Measurements from ENCODE around the gene XPR1. TPM values are rescaled to one million over a fixed set of nuclear protein-coding genes. Genes with fewer than 3 reads are reported as not detected.
A peak's percentile ranks its signal among the peaks of the same experiment; 100 is the strongest.

XPR1 gene
- total and polyA plus RNA-seq, 9 donors = 6.5 to 12.4 (median 9.1) TPM

- peaks cover 41% of the 10 kb centered on the region for H3K4me1 ChIP-seq (ENCODE audit: control insufficient read depth, insufficient read depth, low read length)
- 74% methylated on average over 9 of the region's 10 CpGs for WGBS (ENCODE audit: insufficient coverage)
Measured at GRCh38 chr1:180918519-180918918, 286.7 kb downstream of the XPR1 start.

GRCh38 chr1:180919183-180919700, 287.4 kb downstream of the XPR1 start:
- DNase-seq = no peak
- H3K9me3 ChIP-seq (replicated peaks; ENCODE audit: control insufficient read depth, low read depth, low read length) = no peaks in the 10 kb centered on the region
- no peaks in the 10 kb centered on the region for H3K27me3 ChIP-seq (ENCODE audit: control insufficient read depth, insufficient read depth, low read length)
- peaks cover 46% of the 10 kb centered on the region for H3K4me1 ChIP-seq (ENCODE audit: control insufficient read depth, insufficient read depth, low read length)
- H3K27ac ChIP-seq (ENCODE audit: low read length) = no peak overlapping the region
- 67% methylated on average over 4 of the region's 9 CpGs for WGBS (ENCODE audit: insufficient coverage)
- H3K4me3 ChIP-seq (ENCODE audit: low read length) = no peak overlapping the region
- H3K36me3 ChIP-seq (ENCODE audit: control insufficient read depth, insufficient read depth, low read length) = peaks cover 55% of the 10 kb centered on the region

More at GRCh38 chr1:180918519-180918918, 286.7 kb downstream of the XPR1 start:
- Histone ChIP-seq H3K36me3 (ENCODE audit: control insufficient read depth, insufficient read depth, low read length) (peaks cover 55% of the 10 kb centered on the region), H3K27ac (ENCODE audit: low read length) (no peak overlapping the region), H3K9me3 (replicated peaks; ENCODE audit: control insufficient read depth, low read depth, low read length) (no peaks in the 10 kb centered on the region), H3K4me3 (ENCODE audit: low read length) (no peak overlapping the region), H3K27me3 (ENCODE audit: control insufficient read depth, insufficient read depth, low read length) (no peaks in the 10 kb centered on the region)
- DNase-seq = no peak

- Histone ChIP-seq H3K4me1 (ENCODE audit: control insufficient read depth, insufficient read depth, low read length) (peaks cover 52% of the 10 kb centered on the region), H3K27ac (ENCODE audit: low read length) (no peak overlapping the region), H3K4me3 (ENCODE audit: low read length) (no peak overlapping the region), H3K27me3 (ENCODE audit: control insufficient read depth, insufficient read depth, low read length) (no peaks in the 10 kb centered on the region), H3K36me3 (ENCODE audit: control insufficient read depth, insufficient read depth, low read length) (peaks cover 53% of the 10 kb centered on the region), H3K9me3 (replicated peaks; ENCODE audit: control insufficient read depth, low read depth, low read length) (no peaks in the 10 kb centered on the region)
- DNase-seq = no peak
- 76% methylated on average over 4 of the region's 7 CpGs for WGBS (ENCODE audit: insufficient coverage)
Measured at GRCh38 chr1:180920193-180920592, 288.4 kb downstream of the XPR1 start.

GRCh38 chr1:180920702-180921101, 288.9 kb downstream of the XPR1 start:
- peaks cover 52% of the 10 kb centered on the region for H3K36me3 ChIP-seq (ENCODE audit: control insufficient read depth, insufficient read depth, low read length)
- 85% methylated on average over 3 of the region's 8 CpGs for WGBS (ENCODE audit: insufficient coverage)
- no peak overlapping the region for H3K4me3 ChIP-seq (ENCODE audit: low read length)
- peaks cover 58% of the 10 kb centered on the region for H3K4me1 ChIP-seq (ENCODE audit: control insufficient read depth, insufficient read depth, low read length)
- H3K27me3 ChIP-seq (ENCODE audit: control insufficient read depth, insufficient read depth, low read length) = no peaks in the 10 kb centered on the region
- no peak overlapping the region for H3K27ac ChIP-seq (ENCODE audit: low read length)
- DNase-seq = no peak
- no peaks in the 10 kb centered on the region for H3K9me3 ChIP-seq (replicated peaks; ENCODE audit: control insufficient read depth, low read depth, low read length)

- H3K4me1 ChIP-seq (ENCODE audit: control insufficient read depth, insufficient read depth, low read length) = peaks cover 64% of the 10 kb centered on the region
- WGBS (ENCODE audit: insufficient coverage) = 93% methylated on average over 2 of the region's 6 CpGs
- H3K36me3 ChIP-seq (ENCODE audit: control insufficient read depth, insufficient read depth, low read length) = peaks cover 49% of the 10 kb centered on the region
Measured at GRCh38 chr1:180921386-180921785, 289.6 kb downstream of the XPR1 start.

GRCh38 chr1:180921891-180922630, 290.2 kb downstream of the XPR1 start:
- Histone ChIP-seq H3K27ac (ENCODE audit: low read length) (no peak overlapping the region), H3K9me3 (replicated peaks; ENCODE audit: control insufficient read depth, low read depth, low read length) (no peaks in the 10 kb centered on the region), H3K4me1 (ENCODE audit: control insufficient read depth, insufficient read depth, low read length) (peaks cover 70% of the 10 kb centered on the region), H3K36me3 (ENCODE audit: control insufficient read depth, insufficient read depth, low read length) (peaks cover 42% of the 10 kb centered on the region), H3K4me3 (ENCODE audit: low read length) (no peak overlapping the region), H3K27me3 (ENCODE audit: control insufficient read depth, insufficient read depth, low read length) (no peaks in the 10 kb centered on the region)
- DNase-seq = no peak
- WGBS (ENCODE audit: insufficient coverage) = 80% methylated on average over 2 of the region's 21 CpGs

More at GRCh38 chr1:180921386-180921785, 289.6 kb downstream of the XPR1 start:
- H3K4me3 ChIP-seq (ENCODE audit: low read length) = no peak overlapping the region
- no peak overlapping the region for H3K27ac ChIP-seq (ENCODE audit: low read length)
- DNase-seq = no peak
- no peaks in the 10 kb centered on the region for H3K9me3 ChIP-seq (replicated peaks; ENCODE audit: control insufficient read depth, low read depth, low read length)
- H3K27me3 ChIP-seq (ENCODE audit: control insufficient read depth, insufficient read depth, low read length) = no peaks in the 10 kb centered on the region

- Histone ChIP-seq H3K36me3 (ENCODE audit: control insufficient read depth, insufficient read depth, low read length) (peaks cover 37% of the 10 kb centered on the region), H3K9me3 (replicated peaks; ENCODE audit: control insufficient read depth, low read depth, low read length) (no peaks in the 10 kb centered on the region), H3K27ac (ENCODE audit: low read length) (peak overlapping the region; percentile 20), H3K4me3 (ENCODE audit: low read length) (no peak overlapping the region), H3K27me3 (ENCODE audit: control insufficient read depth, insufficient read depth, low read length) (no peaks in the 10 kb centered on the region), H3K4me1 (ENCODE audit: control insufficient read depth, insufficient read depth, low read length) (peaks cover 70% of the 10 kb centered on the region)
- DNase-seq = no peak
- 54% methylated on average over 5 of the region's 8 CpGs for WGBS (ENCODE audit: insufficient coverage)
Measured at GRCh38 chr1:180922631-180923015, 290.8 kb downstream of the XPR1 start.

- peak; percentile 57 for DNase-seq
- Histone ChIP-seq H3K9me3 (replicated peaks; ENCODE audit: control insufficient read depth, low read depth, low read length) (no peaks in the 10 kb centered on the region), H3K36me3 (ENCODE audit: control insufficient read depth, insufficient read depth, low read length) (peaks cover 31% of the 10 kb centered on the region), H3K4me3 (ENCODE audit: low read length) (no peak overlapping the region), H3K27ac (ENCODE audit: low read length) (peak overlapping the region; percentile 20), H3K27me3 (ENCODE audit: control insufficient read depth, insufficient read depth, low read length) (no peaks in the 10 kb centered on the region), H3K4me1 (ENCODE audit: control insufficient read depth, insufficient read depth, low read length) (peaks cover 71% of the 10 kb centered on the region)
- WGBS (ENCODE audit: insufficient coverage) = 37% methylated on average over 5 of the region's 13 CpGs
Measured at GRCh38 chr1:180923021-180923841, 291.4 kb downstream of the XPR1 start.

GRCh38 chr1:180923887-180924286, 292.1 kb downstream of the XPR1 start:
- Histone ChIP-seq H3K27ac (ENCODE audit: low read length) (no peak overlapping the region), H3K27me3 (ENCODE audit: control insufficient read depth, insufficient read depth, low read length) (no peaks in the 10 kb centered on the region), H3K9me3 (replicated peaks; ENCODE audit: control insufficient read depth, low read depth, low read length) (no peaks in the 10 kb centered on the region), H3K36me3 (ENCODE audit: control insufficient read depth, insufficient read depth, low read length) (peaks cover 28% of the 10 kb centered on the region), H3K4me1 (ENCODE audit: control insufficient read depth, insufficient read depth, low read length) (peaks cover 75% of the 10 kb centered on the region), H3K4me3 (ENCODE audit: low read length) (no peak overlapping the region)
- WGBS (ENCODE audit: insufficient coverage) = no CpG with 5 or more reads among the region's 4 CpGs
- no peak for DNase-seq

- WGBS (ENCODE audit: insufficient coverage) = 67% methylated on average over 2 of the region's 2 CpGs
- DNase-seq = no peak
- peaks cover 85% of the 10 kb centered on the region for H3K4me1 ChIP-seq (ENCODE audit: control insufficient read depth, insufficient read depth, low read length)
- H3K27me3 ChIP-seq (ENCODE audit: control insufficient read depth, insufficient read depth, low read length) = no peaks in the 10 kb centered on the region
- peak overlapping the region; percentile 89 for H3K27ac ChIP-seq (ENCODE audit: low read length)
- H3K36me3 ChIP-seq (ENCODE audit: control insufficient read depth, insufficient read depth, low read length) = peaks cover 29% of the 10 kb centered on the region
- H3K4me3 ChIP-seq (ENCODE audit: low read length) = no peak overlapping the region
- H3K9me3 ChIP-seq (replicated peaks; ENCODE audit: control insufficient read depth, low read depth, low read length) = no peaks in the 10 kb centered on the region
Measured at GRCh38 chr1:180924939-180925338, 293.1 kb downstream of the XPR1 start.
